K562 (cell line): ENCODE data around the gene SCAMP5. TPM values are rescaled to one million over a fixed set of nuclear protein-coding genes. Genes with fewer than 3 reads are reported as not detected.

Source experiments
- AFF4 ChIP-seq: sonication (generic); formaldehyde crosslinking; IDR thresholded peaks from 2 replicates; pipeline ENCODE4 v1.8.0; 2023; ENCODE audit warnings: mild to moderate bottlenecking, missing genetic modification reagents
- FOS ChIP-seq: IDR thresholded peaks from 3 replicates; pipeline ENCODE4 v1.6.1; 2011; ENCODE audit not compliant: insufficient read length; ENCODE audit errors: extremely low read depth
- HMGXB4 ChIP-seq: sonication (generic); formaldehyde crosslinking; IDR thresholded peaks from 2 replicates; pipeline ENCODE4 v1.8.1; 2023; ENCODE audit warnings: mild to moderate bottlenecking, missing genetic modification reagents
- MAFK ChIP-seq: IDR thresholded peaks from 2 replicates; pipeline ENCODE4 v1.6.1; 2011; ENCODE audit warnings: low read length, improper control_type of control experiment
- MCM7 ChIP-seq, 2 experiments: fragments of 450-650 bp; IDR thresholded peaks; 2 replicates each; pipeline ENCODE4 v1.6.1; 2016 to 2018
- NCOA6 ChIP-seq: fragments of 450-650 bp; IDR thresholded peaks from 2 replicates; pipeline ENCODE4 v1.6.1; 2017; ENCODE audit warnings: mild to moderate bottlenecking
- NELFE ChIP-seq: IDR thresholded peaks from 2 replicates; pipeline ENCODE4 v1.6.1; 2011; ENCODE audit warnings: mild to moderate bottlenecking; ENCODE audit not compliant: insufficient read depth, insufficient read length
- NFIC ChIP-seq: fragments of 450-650 bp; IDR thresholded peaks from 2 replicates; pipeline ENCODE4 v1.6.1; 2017; ENCODE audit warnings: mild to moderate bottlenecking, inconsistent platforms
- NKRF ChIP-seq: fragments of 450-650 bp; IDR thresholded peaks from 2 replicates; pipeline ENCODE4 v1.6.1; 2016; ENCODE audit warnings: borderline replicate concordance
- PRPF4 ChIP-seq: fragments of 200-400 bp; formaldehyde crosslinking; IDR thresholded peaks from one replicate; pipeline ENCODE4 v1.6.1; 2017; ENCODE audit warnings: low read length, low read depth, mild to moderate bottlenecking; ENCODE audit not compliant: insufficient read depth, poor library complexity, severe bottlenecking
- RBM22 ChIP-seq: fragments of 200-400 bp; formaldehyde crosslinking; IDR thresholded peaks from 2 replicates; pipeline ENCODE4 v1.6.1; 2018; ENCODE audit warnings: low read length, low read depth; ENCODE audit not compliant: poor library complexity, severe bottlenecking
- RBM25 ChIP-seq: fragments of 200-400 bp; formaldehyde crosslinking; IDR thresholded peaks from 2 replicates; pipeline ENCODE4 v1.6.1; 2018; ENCODE audit warnings: low read length, low read depth, moderate library complexity; ENCODE audit not compliant: severe bottlenecking
- RBM39 ChIP-seq: fragments of 200-400 bp; formaldehyde crosslinking; optimal IDR thresholded peaks from 2 replicates; pipeline ENCODE3; 2018; ENCODE audit warnings: low read depth, low read length
- SMAD1 ChIP-seq: fragments of 150-350 bp; IDR thresholded peaks from 2 replicates; pipeline ENCODE4 v1.6.1; 2014; ENCODE audit warnings: low read length, low read depth; ENCODE audit not compliant: partially characterized antibody
- SMARCC2 ChIP-seq: fragments of 450-650 bp; IDR thresholded peaks from 2 replicates; pipeline ENCODE4 v1.6.1; 2017; ENCODE audit warnings: antibody characterized with exemption, moderate library complexity, mild to moderate bottlenecking, low read depth
- TAF1 ChIP-seq: IDR thresholded peaks from 2 replicates; pipeline ENCODE4 v1.6.1; 2011; ENCODE audit warnings: mild to moderate bottlenecking, low read length, moderate library complexity; ENCODE audit not compliant: insufficient read depth, control insufficient read depth, severe bottlenecking; ENCODE audit errors: extremely low read depth
- TBL1XR1 ChIP-seq, 2 experiments: IDR thresholded peaks; 2 replicates each; pipeline ENCODE4 v1.6.1; 2012; ENCODE audit warnings: improper control_type of control experiment in 2 of 2, low read length in 2 of 2, mild to moderate bottlenecking in 1 of 2
- U2AF2 ChIP-seq: fragments of 200-400 bp; formaldehyde crosslinking; optimal IDR thresholded peaks from 2 replicates; pipeline ENCODE3; 2017; ENCODE audit warnings: low read depth, mild to moderate bottlenecking, low read length
- XRCC5 ChIP-seq: fragments of 200-400 bp; formaldehyde crosslinking; IDR thresholded peaks from 2 replicates; pipeline ENCODE4 v1.6.1; 2017; ENCODE audit warnings: low read depth, mild to moderate bottlenecking, low read length
- ZBTB8A ChIP-seq: fragments of 450-650 bp; IDR thresholded peaks from 2 replicates; pipeline ENCODE4 v1.6.1; 2018; ENCODE audit warnings: mild to moderate bottlenecking, moderate library complexity; ENCODE audit not compliant: partially characterized antibody
- ZNF764 ChIP-seq: fragments of 250-450 bp; sonication (Bioruptor Pico); IDR thresholded peaks from 2 replicates; pipeline ENCODE4 v1.4.0; 2020; ENCODE audit warnings: low read depth, mild to moderate bottlenecking, moderate library complexity
- ZNF778 ChIP-seq: fragments of 450-650 bp; formaldehyde crosslinking; IDR thresholded peaks from 2 replicates; pipeline ENCODE4 v1.4.0; 2020; ENCODE audit warnings: mild to moderate bottlenecking, moderate library complexity
- polyA plus RNA-seq, 8 experiments: library from polyadenylated mRNA; depleted of rRNA in 4 of 8; stranded (reverse) in 5 of 8; unstranded in 3 of 8; fragments of >200 nt; fragmentation: Nextera tagmentation in 2 of 8; fragmentation: Illumina TruSeq in 1 of 8; extraction: Ambion mirVana in 2 of 8; extraction: Trizol in 1 of 8; gene quantifications; 2 replicates each; pipeline versions ENCODE4 v1.2.1 to v1.2.3, GENCODE V29; 2011 to 2014; ENCODE audit warnings: inconsistent platforms in 1 of 8, missing spikeins in 1 of 8
- total RNA-seq, 7 experiments: library from RNA; depleted of rRNA in 6 of 7; stranded (reverse); fragments of >200 nt in 6 of 7; fragmentation: Illumina TruSeq in 2 of 7; extraction: Trizol in 2 of 7; gene quantifications; 2 replicates each; pipeline versions ENCODE4 v1.2.1 to v1.2.3, GENCODE V29; 2011 to 2021; ENCODE audit warnings: low replicate concordance in 1 of 7

SCAMP5 gene
- total and polyA plus RNA-seq, 9 of the 15 experiments (the other 6 are each of a cell fraction or from before 2014, with no cell fraction given) = 0.09 to 0.29 (median 0.19) TPM; not detected in 5

DNA sequence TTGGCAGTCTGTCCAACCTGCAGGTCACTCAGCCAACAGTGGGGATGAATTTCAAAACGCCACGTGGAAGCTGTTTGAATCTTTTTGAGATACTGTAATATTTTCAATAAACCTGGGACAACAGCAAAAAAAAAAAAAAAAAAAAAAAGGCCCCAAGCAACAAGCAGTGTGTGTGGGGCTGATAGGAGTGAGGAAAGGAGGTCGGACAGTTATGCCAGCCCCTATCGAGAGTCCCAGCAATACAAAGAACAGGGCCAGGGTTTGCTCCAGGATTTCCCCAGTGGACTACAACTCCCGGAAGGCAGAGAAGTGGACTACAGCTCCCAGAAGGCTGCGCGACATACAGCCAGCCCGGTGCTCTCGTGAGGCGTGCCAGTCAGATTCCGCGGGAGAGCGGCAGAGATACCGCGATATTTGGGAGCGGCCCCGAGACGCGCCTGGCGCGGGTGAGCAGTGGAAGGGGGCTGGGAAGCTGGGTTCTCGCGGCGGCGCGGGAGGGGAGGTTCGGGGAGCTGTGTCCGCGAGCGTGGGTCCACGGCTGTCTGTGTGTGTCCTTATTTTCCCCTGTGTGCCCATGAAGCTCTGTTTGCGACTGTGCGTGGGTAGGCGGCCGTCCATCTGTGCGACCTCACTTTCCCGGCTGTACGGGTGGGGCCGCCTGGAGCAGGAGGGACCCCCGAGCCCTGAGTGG lies 28.0 kb downstream of the SCAMP5 start, which contains the start of gene PPCDC (continued):
- TF ChIP-seq HMGXB4 (CRISPR knock-in tag) = 0 out of 2 replicates have a peak, but pooled peaks have one; percentile 17
- peak; percentile 29 to 67; a peak in 1 of 4 replicates for TF ChIP-seq TBL1XR1 (IDR thresholded peaks at IDR 0.05; ENCODE audit: low read length in 2 of 2)
- peak; percentile 37 for TF ChIP-seq PRPF4
- peak; percentile 69 for TF ChIP-seq NFIC
- TF ChIP-seq ZNF778 (CRISPR knock-in tag) = no peak
- TF ChIP-seq U2AF2 = no peak
- TF ChIP-seq RBM22 = no peak
- no peak for TF ChIP-seq NKRF
- TF ChIP-seq FOS = no peak
- TF ChIP-seq RBM39 = no peak
- no peak for TF ChIP-seq ZNF764 (CRISPR knock-in tag)
- peak; percentile 32 for TF ChIP-seq NELFE
- no peak for TF ChIP-seq SMARCC2
- no peak for TF ChIP-seq NCOA6
- TF ChIP-seq XRCC5 = peak; percentile 32; the same call in 1 of the 2 replicates
- no peak for TF ChIP-seq AFF4
- TF ChIP-seq TAF1 = peak; percentile 86
- no peak for TF ChIP-seq ZBTB8A
- TF ChIP-seq MAFK = no peak
- TF ChIP-seq SMAD1 = peak; percentile 35
- TF ChIP-seq RBM25 = peak; percentile 93
- no peak for TF ChIP-seq MCM7 (IDR thresholded peaks at IDR 0.05)
